ENCODE results near the gene RFC3. TPM values are rescaled to one million over a fixed set of nuclear protein-coding genes. Genes with fewer than 3 reads are reported as not detected.

Gene RFC3
- total RNA-seq, 1 experiment from 2014 or later, result 59.2 TPM

GRCh38 chr13:33873251-33873908 is 55.4 kb downstream of the RFC3 start:
- Mint-ChIP-seq H3K27ac (no peak overlapping the region), H3K9me3 (no peaks in the 10 kb centered on the region), H3K36me3 (ENCODE audit: insufficient read depth in 1 of 3, low read depth in 3 of 3) (peaks cover 0 to 3% (median 0%) of the 10 kb centered on the region in 3 experiments; a peak in 2 of 7 replicates), H3K4me3 (no peak overlapping the region), H3K4me1 (peaks cover 0 to 3% of the 10 kb centered on the region in 2 experiments; a peak in 1 of 4 replicates), H3K27me3 (ENCODE audit: low read depth) (no peaks in the 10 kb centered on the region)
- Histone ChIP-seq H4K8ac (replicated peaks; ENCODE audit: insufficient read length, low read depth, low read length) (no peak overlapping the region), H2AFZ (ENCODE audit: low read length) (no peak overlapping the region), H2BK12ac (ENCODE audit: insufficient read length, low read depth, low read length) (no peak overlapping the region), H2BK120ac (ENCODE audit: low read depth, low read length, poor library complexity, severe bottlenecking) (no peak overlapping the region), H3K9me3 (ENCODE audit: control insufficient read depth, low read depth, low read length) (no peaks in the 10 kb centered on the region), H3K23me2 (ENCODE audit: insufficient read length, low read depth, low read length, poor library complexity, severe bottlenecking) (no peaks in the 10 kb centered on the region), H3K4ac (ENCODE audit: low read depth, low read length) (no peak overlapping the region), H3K27me3 (ENCODE audit: insufficient read depth, low read length) (no peaks in the 10 kb centered on the region), H3K56ac (ENCODE audit: insufficient read length, low read depth, low read length) (no peak overlapping the region), H3K23ac (ENCODE audit: insufficient read length, low read depth, low read length) (no peak overlapping the region), H4K91ac (ENCODE audit: insufficient read length, low read depth, low read length) (no peak overlapping the region), H3K9ac (ENCODE audit: extremely low read depth, insufficient read length, low read length) (no peak overlapping the region), H4K5ac (ENCODE audit: insufficient read length, low read depth, low read length) (no peak overlapping the region), H2BK5ac (ENCODE audit: insufficient read length, low read length) (no peak overlapping the region), H3K14ac (ENCODE audit: insufficient read depth, low read length) (no peak overlapping the region), H3K4me2 (ENCODE audit: insufficient read depth, insufficient read length, low read length) (no peak overlapping the region), H2BK20ac (ENCODE audit: low read depth, low read length, poor library complexity, severe bottlenecking) (no peak overlapping the region), H3K4me1 (ENCODE audit: insufficient read depth, low read length) (no peaks in the 10 kb centered on the region), H3K79me2 (ENCODE audit: insufficient read depth, low read length) (no peaks in the 10 kb centered on the region), H3K79me1 (ENCODE audit: insufficient read depth, low read depth, low read length, poor library complexity, severe bottlenecking) (no peaks in the 10 kb centered on the region), H2AK5ac (ENCODE audit: insufficient read length, low read length) (no peak overlapping the region), H3K27ac (ENCODE audit: insufficient read length, low read depth, low read length) (no peak overlapping the region), H2BK15ac (ENCODE audit: low read depth, low read length) (no peak overlapping the region), H3K18ac (ENCODE audit: insufficient read length, low read depth, low read length) (no peak overlapping the region), H4K20me1 (ENCODE audit: control insufficient read depth, insufficient read depth, insufficient read length) (no peaks in the 10 kb centered on the region), H3T11ph (ENCODE audit: low read length) (no peak overlapping the region)
- DNase-seq, result no peak
- WGBS (ENCODE audit: extremely low coverage, insufficient read length, low lambda C conversion rate), result no CpG with 5 or more reads among the region's 5 CpGs
- no peak for TF ChIP-seq CTCF (conservative IDR thresholded peaks at IDR 0.05)

Measured in H9 (cell line).